HepG2 (cell line): ENCODE data around the gene NELFB. TPM values are rescaled to one million over a fixed set of nuclear protein-coding genes. Genes with fewer than 3 reads are reported as not detected.

Experiments
- AGO1 ChIP-seq: fragments of 200-400 bp; formaldehyde crosslinking; IDR thresholded peaks from 2 replicates; pipeline ENCODE4 v1.6.1; 2017; ENCODE audit warnings: mild to moderate bottlenecking, low read depth, low read length, moderate library complexity; ENCODE audit not compliant: poor library complexity, severe bottlenecking
- AGO2 ChIP-seq: fragments of 200-400 bp; formaldehyde crosslinking; optimal IDR thresholded peaks from 2 replicates; pipeline ENCODE3; 2017; ENCODE audit warnings: mild to moderate bottlenecking, low read depth, low read length, moderate library complexity
- ARNT ChIP-seq: fragments of 450-650 bp; IDR thresholded peaks from 2 replicates; pipeline ENCODE4 v1.6.1; 2017
- CBX2 ChIP-seq, 2 experiments: fragments of 200-600 bp in 1 of 2; sonication (generic); formaldehyde crosslinking in 1 of 2; IDR thresholded peaks; 2 replicates each; pipeline versions ENCODE4 v1.7.0 to v1.8.1; 2018 to 2022; ENCODE audit warnings: low read depth in 2 of 2, low read length in 1 of 2, mild to moderate bottlenecking in 1 of 2, missing genetic modification reagents in 1 of 2
- CHD2 ChIP-seq: IDR thresholded peaks from 2 replicates; pipeline ENCODE4 v1.6.1; 2011; ENCODE audit warnings: low read depth, low read length, improper control_type of control experiment
- GATA4 ChIP-seq: sonication (generic); IDR thresholded peaks from 2 replicates; pipeline ENCODE4 v1.6.1; 2016; ENCODE audit warnings: antibody characterized with exemption, low read depth, borderline replicate concordance
- GTF3A ChIP-seq: sonication (generic); formaldehyde crosslinking; conservative IDR thresholded peaks from 2 replicates; pipeline ENCODE4 v1.4.0; 2020; ENCODE audit warnings: mild to moderate bottlenecking, missing genetic modification reagents
- RARA ChIP-seq: IDR thresholded peaks from 2 replicates; pipeline ENCODE4 v1.6.1; 2016; ENCODE audit warnings: missing genetic modification reagents, missing compliant biosample characterization
- SOX6 ChIP-seq, 2 experiments: fragments of 450-650 bp in 1 of 2; sonication (generic) in 1 of 2; formaldehyde crosslinking in 1 of 2; IDR thresholded peaks; 2 replicates each; pipeline versions ENCODE4 v1.4.0 to v1.6.1; 2017 to 2020; ENCODE audit warnings: antibody characterized with exemption in 1 of 2, mild to moderate bottlenecking in 1 of 2, missing genetic modification reagents in 1 of 2
- ZBTB7B ChIP-seq: sonication (generic); formaldehyde crosslinking; IDR thresholded peaks from 2 replicates; pipeline ENCODE4 v1.4.0; 2020; ENCODE audit warnings: missing genetic modification reagents
- ZC3H13 ChIP-seq: sonication (generic); formaldehyde crosslinking; IDR thresholded peaks from 2 replicates; pipeline ENCODE4 v1.8.1; 2023; ENCODE audit warnings: mild to moderate bottlenecking, missing genetic modification reagents, moderate library complexity
- ZFY ChIP-seq: sonication (generic); formaldehyde crosslinking; IDR thresholded peaks from 2 replicates; pipeline ENCODE4 v1.4.0; 2020; ENCODE audit warnings: missing genetic modification reagents
- ZNF225 ChIP-seq: sonication (generic); formaldehyde crosslinking; IDR thresholded peaks from 2 replicates; pipeline ENCODE4 v1.4.0; 2020; ENCODE audit warnings: mild to moderate bottlenecking, missing genetic modification reagents
- ZNF546 ChIP-seq: sonication (generic); formaldehyde crosslinking; conservative IDR thresholded peaks from 2 replicates; pipeline ENCODE4 v1.8.1; 2023; ENCODE audit warnings: mild to moderate bottlenecking, missing genetic modification reagents
- polyA plus RNA-seq, 8 experiments: library from polyadenylated mRNA; depleted of rRNA in 3 of 8; stranded (reverse) in 7 of 8; unstranded in 1 of 8; fragments of >200 nt; fragmentation: Illumina TruSeq in 4 of 8; extraction: Trizol in 4 of 8; gene quantifications; 2 replicates each; pipeline versions ENCODE4 v1.2.1 to v1.2.3, GENCODE V29; 2011 to 2016; ENCODE audit warnings: low read depth in 4 of 8, missing spikeins in 1 of 8, mixed read lengths in 1 of 8; ENCODE audit not compliant: insufficient read depth in 1 of 8
- total RNA-seq, 5 experiments: library from RNA; depleted of rRNA; stranded (reverse); fragments of >200 nt; fragmentation: Illumina TruSeq; extraction: Trizol; gene quantifications; 2 replicates each; pipeline ENCODE4 v1.2.3, GENCODE V29; 2016; ENCODE audit warnings: low read depth in 1 of 5
- TF ChIP-seq, protein P1 (sequence below): sonication (generic); formaldehyde crosslinking; IDR thresholded peaks from 2 replicates; pipeline ENCODE4 v1.4.0; 2020; ENCODE audit warnings: missing genetic modification reagents
- TF ChIP-seq, protein P2 (sequence below): sonication (generic); formaldehyde crosslinking; IDR thresholded peaks from 2 replicates; pipeline ENCODE4 v1.4.0; 2020; ENCODE audit warnings: mild to moderate bottlenecking, missing genetic modification reagents, borderline replicate concordance
- TF ChIP-seq, protein P3 (sequence below): sonication (generic); formaldehyde crosslinking; IDR thresholded peaks from 2 replicates; pipeline ENCODE4 v1.4.0; 2020; ENCODE audit warnings: mild to moderate bottlenecking, missing genetic modification reagents
- TF ChIP-seq, protein P4 (sequence below): sonication (generic); formaldehyde crosslinking; conservative IDR thresholded peaks from 2 replicates; pipeline ENCODE4 v1.4.0; 2020; ENCODE audit warnings: missing genetic modification reagents
- TF ChIP-seq, protein P5 (sequence below): sonication (generic); formaldehyde crosslinking; IDR thresholded peaks from 2 replicates; pipeline ENCODE4 v1.5.0; 2020; ENCODE audit warnings: missing genetic modification reagents

NELFB gene
- total and polyA plus RNA-seq, 2 of the 13 experiments (the other 11 are each of a cell fraction or from before 2014, with no cell fraction given) = 26.5 to 45.8 TPM

DNA sequence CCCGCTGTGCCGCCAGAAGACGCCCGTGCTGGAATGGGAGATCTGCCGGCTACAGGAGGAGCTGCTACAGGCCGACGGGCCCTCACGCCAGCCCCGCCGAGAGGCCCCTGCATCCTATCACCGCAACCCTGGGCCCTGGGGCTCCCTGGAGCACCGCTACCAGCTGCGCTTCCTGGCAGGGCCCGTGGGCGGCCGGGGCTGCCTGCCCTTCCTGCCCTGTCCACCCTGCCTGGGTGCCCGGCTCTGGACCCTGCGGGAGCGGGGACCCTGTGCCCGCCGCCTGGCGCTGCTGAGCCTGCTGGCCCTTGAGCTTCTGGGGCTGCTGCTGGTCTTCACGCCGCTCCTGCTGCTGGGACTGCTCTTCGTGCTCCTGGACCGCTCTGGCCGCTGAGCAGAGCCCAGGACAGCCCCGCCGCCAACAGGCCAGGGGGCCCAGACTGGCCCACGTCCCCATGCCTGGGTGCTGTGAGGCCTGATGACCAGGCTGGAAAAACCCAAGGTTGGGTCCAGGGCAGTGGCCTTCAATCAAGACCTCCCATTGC is 36.8 kb upstream of the NELFB start (continued):
- TF ChIP-seq GATA4 (no peak), CBX2 (IDR thresholded peaks at IDR 0.05; ENCODE audit: low read depth, low read length) (no peak), CBX2 (CRISPR knock-in tag; IDR thresholded peaks at IDR 0.05; ENCODE audit: low read depth) (no peak), ZNF546 (CRISPR knock-in tag) (no peak), GTF3A (CRISPR knock-in tag) (no peak), ZFY (CRISPR knock-in tag) (peak; percentile 1), AGO1 (peak; percentile 44), RARA (CRISPR knock-in tag) (no peak), ZC3H13 (CRISPR knock-in tag) (peak; percentile 13; the same call in 1 of the 2 replicates), ARNT (no peak), SOX6 (IDR thresholded peaks at IDR 0.05) (no peak), SOX6 (CRISPR knock-in tag; IDR thresholded peaks at IDR 0.05) (peak; percentile 20; the same call in 1 of the 2 replicates), ZNF225 (CRISPR knock-in tag) (0 out of 2 replicates have a peak, but pooled peaks have one; percentile 49), ZBTB7B (CRISPR knock-in tag) (no peak), AGO2 (peak; percentile 8), CHD2 (no peak)
- TF ChIP-seq, protein P1, sequence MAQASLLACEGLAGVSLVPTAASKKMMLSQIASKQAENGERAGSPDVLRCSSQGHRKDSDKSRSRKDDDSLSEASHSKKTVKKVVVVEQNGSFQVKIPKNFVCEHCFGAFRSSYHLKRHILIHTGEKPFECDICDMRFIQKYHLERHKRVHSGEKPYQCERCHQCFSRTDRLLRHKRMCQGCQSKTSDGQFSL (CRISPR knock-in tag) = no peak
- TF ChIP-seq, protein P2, sequence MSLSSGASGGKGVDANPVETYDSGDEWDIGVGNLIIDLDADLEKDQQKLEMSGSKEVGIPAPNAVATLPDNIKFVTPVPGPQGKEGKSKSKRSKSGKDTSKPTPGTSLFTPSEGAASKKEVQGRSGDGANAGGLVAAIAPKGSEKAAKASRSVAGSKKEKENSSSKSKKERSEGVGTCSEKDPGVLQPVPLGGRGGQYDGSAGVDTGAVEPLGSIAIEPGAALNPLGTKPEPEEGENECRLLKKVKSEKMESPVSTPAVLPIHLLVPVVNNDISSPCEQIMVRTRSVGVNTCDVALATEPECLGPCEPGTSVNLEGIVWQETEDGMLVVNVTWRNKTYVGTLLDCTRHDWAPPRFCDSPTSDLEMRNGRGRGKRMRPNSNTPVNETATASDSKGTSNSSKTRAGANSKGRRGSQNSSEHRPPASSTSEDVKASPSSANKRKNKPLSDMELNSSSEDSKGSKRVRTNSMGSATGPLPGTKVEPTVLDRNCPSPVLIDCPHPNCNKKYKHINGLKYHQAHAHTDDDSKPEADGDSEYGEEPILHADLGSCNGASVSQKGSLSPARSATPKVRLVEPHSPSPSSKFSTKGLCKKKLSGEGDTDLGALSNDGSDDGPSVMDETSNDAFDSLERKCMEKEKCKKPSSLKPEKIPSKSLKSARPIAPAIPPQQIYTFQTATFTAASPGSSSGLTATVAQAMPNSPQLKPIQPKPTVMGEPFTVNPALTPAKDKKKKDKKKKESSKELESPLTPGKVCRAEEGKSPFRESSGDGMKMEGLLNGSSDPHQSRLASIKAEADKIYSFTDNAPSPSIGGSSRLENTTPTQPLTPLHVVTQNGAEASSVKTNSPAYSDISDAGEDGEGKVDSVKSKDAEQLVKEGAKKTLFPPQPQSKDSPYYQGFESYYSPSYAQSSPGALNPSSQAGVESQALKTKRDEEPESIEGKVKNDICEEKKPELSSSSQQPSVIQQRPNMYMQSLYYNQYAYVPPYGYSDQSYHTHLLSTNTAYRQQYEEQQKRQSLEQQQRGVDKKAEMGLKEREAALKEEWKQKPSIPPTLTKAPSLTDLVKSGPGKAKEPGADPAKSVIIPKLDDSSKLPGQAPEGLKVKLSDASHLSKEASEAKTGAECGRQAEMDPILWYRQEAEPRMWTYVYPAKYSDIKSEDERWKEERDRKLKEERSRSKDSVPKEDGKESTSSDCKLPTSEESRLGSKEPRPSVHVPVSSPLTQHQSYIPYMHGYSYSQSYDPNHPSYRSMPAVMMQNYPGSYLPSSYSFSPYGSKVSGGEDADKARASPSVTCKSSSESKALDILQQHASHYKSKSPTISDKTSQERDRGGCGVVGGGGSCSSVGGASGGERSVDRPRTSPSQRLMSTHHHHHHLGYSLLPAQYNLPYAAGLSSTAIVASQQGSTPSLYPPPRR = no peak
- TF ChIP-seq, protein P3, sequence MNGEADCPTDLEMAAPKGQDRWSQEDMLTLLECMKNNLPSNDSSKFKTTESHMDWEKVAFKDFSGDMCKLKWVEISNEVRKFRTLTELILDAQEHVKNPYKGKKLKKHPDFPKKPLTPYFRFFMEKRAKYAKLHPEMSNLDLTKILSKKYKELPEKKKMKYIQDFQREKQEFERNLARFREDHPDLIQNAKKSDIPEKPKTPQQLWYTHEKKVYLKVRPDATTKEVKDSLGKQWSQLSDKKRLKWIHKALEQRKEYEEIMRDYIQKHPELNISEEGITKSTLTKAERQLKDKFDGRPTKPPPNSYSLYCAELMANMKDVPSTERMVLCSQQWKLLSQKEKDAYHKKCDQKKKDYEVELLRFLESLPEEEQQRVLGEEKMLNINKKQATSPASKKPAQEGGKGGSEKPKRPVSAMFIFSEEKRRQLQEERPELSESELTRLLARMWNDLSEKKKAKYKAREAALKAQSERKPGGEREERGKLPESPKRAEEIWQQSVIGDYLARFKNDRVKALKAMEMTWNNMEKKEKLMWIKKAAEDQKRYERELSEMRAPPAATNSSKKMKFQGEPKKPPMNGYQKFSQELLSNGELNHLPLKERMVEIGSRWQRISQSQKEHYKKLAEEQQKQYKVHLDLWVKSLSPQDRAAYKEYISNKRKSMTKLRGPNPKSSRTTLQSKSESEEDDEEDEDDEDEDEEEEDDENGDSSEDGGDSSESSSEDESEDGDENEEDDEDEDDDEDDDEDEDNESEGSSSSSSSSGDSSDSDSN (CRISPR knock-in tag) = peak; percentile 58
- TF ChIP-seq, protein P4, sequence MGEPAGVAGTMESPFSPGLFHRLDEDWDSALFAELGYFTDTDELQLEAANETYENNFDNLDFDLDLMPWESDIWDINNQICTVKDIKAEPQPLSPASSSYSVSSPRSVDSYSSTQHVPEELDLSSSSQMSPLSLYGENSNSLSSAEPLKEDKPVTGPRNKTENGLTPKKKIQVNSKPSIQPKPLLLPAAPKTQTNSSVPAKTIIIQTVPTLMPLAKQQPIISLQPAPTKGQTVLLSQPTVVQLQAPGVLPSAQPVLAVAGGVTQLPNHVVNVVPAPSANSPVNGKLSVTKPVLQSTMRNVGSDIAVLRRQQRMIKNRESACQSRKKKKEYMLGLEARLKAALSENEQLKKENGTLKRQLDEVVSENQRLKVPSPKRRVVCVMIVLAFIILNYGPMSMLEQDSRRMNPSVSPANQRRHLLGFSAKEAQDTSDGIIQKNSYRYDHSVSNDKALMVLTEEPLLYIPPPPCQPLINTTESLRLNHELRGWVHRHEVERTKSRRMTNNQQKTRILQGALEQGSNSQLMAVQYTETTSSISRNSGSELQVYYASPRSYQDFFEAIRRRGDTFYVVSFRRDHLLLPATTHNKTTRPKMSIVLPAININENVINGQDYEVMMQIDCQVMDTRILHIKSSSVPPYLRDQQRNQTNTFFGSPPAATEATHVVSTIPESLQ = no peak
- TF ChIP-seq, protein P5, sequence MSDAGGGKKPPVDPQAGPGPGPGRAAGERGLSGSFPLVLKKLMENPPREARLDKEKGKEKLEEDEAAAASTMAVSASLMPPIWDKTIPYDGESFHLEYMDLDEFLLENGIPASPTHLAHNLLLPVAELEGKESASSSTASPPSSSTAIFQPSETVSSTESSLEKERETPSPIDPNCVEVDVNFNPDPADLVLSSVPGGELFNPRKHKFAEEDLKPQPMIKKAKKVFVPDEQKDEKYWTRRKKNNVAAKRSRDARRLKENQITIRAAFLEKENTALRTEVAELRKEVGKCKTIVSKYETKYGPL (CRISPR knock-in tag) = no peak
